ENCODE results near the gene FOXF1.

DNA sequence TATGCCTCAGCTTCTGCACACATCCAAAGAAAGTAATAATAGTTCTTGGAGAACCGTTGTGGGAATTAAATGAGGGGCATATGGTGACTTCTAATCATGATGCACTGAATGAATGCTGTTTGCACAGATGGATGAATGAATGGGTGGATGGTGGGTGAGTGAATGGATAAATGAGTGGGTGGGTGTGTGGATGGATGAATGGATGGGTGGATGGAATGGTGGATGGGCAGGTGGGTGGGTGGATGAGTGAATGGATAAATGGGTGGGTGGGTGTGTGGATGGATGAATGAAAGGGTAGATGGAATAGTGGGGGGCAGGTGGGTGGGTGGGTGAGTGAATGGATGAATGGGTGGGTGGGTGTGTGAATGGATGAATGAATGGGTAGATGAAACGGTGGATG, 44.9 kb upstream of the FOXF1 start:
- no peak for TF ChIP-seq CTCF (IDR thresholded peaks at IDR 0.05; ENCODE audit: low read depth, low read length)
- TF ChIP-seq EZH2phosphoT487 (IDR thresholded peaks at IDR 0.05; ENCODE audit: low read depth), result no peak

Measured in OCI-LY3 (cell line).